HG03521 (cell line): ENCODE results near the gene PITX1.
"Not testable (repeated sequence)": the region's sequence is repeated elsewhere in the genome, so short reads cannot be mapped to it uniquely, and the experiment has no call there.

Experiments used
- ATAC-seq: cut with Tn5 transposase; IDR thresholded peaks from one replicate; pipeline ENCODE4 v1.9.1; 2021; ENCODE audit warnings: mild to moderate bottlenecking, moderate library complexity; ENCODE audit not compliant: unreplicated experiment

The PITX1 gene

GRCh38 chr5:135033901-135034235, at the start of gene PITX1:
Gene PITX1 (minus strand): TSS chr5:135034228. CDS start chr5:135033881, 347 bp downstream.
- ATAC-seq = no peak

GRCh38 chr5:135083334-135083733, 49.3 kb upstream of the PITX1 start:
- not testable (repeated sequence) for ATAC-seq

GRCh38 chr5:135081240-135081639, 47.2 kb upstream of the PITX1 start:
- no peak for ATAC-seq

DNA sequence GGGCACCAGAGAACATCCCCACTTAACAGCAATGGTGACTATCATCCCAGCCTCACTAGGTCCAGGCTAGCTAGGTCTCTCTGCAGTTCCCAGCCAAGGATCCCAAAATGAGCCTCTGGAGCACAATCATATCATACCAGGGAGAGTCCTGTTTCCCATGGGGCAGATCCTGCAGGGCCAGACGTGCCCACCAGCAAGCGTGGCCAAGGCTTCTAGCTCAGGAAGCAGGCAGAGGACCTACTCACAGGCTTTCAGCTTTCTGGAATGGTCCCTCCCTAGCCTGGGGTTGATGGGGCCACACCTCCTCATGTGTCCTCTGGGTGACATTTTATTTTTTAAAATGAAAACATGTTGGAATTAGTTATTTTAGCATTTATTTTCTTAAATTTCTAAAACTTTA, 45.7 kb upstream of the PITX1 start:
- no peak for ATAC-seq

- ATAC-seq = no peak
Measured at GRCh38 chr5:135079099-135079681, 45.2 kb upstream of the PITX1 start.

GRCh38 chr5:135076801-135077200, 42.8 kb upstream of the PITX1 start:
- no peak for ATAC-seq

DNA sequence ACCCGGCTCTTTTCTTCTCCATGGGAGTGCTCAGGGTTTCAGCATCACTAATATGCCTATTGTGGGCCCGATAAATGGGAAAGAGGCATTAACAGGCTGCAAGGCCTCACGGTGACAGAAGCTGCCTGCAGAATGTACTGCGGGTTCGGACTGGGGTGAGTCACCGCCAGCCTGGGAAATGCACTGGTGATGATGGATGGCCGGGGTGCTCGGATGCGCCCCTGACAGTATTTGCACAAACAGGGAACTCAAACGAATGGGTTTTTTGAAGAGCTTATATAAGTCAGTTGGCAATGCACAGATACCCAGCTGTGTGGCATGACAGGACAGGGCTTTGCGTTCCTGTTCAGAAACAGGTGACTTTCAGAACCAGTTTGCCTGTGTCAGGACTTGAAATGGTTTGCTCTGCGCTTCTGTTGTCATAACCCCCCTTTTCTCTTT, 42.0 kb upstream of the PITX1 start:
- no peak for ATAC-seq

GRCh38 chr5:135075621-135076020, 41.6 kb upstream of the PITX1 start:
- ATAC-seq = no peak

- ATAC-seq = no peak
Measured at GRCh38 chr5:135073761-135074345, 39.8 kb upstream of the PITX1 start.

GRCh38 chr5:135072387-135073281, 38.6 kb upstream of the PITX1 start:
- no peak for ATAC-seq

- ATAC-seq = no peak
Measured at GRCh38 chr5:135071311-135071710, 37.3 kb upstream of the PITX1 start.

- no peak for ATAC-seq
Measured at GRCh38 chr5:135069895-135070657, 36.0 kb upstream of the PITX1 start.

- no peak for ATAC-seq
Measured at GRCh38 chr5:135069016-135069770, 35.2 kb upstream of the PITX1 start.

DNA sequence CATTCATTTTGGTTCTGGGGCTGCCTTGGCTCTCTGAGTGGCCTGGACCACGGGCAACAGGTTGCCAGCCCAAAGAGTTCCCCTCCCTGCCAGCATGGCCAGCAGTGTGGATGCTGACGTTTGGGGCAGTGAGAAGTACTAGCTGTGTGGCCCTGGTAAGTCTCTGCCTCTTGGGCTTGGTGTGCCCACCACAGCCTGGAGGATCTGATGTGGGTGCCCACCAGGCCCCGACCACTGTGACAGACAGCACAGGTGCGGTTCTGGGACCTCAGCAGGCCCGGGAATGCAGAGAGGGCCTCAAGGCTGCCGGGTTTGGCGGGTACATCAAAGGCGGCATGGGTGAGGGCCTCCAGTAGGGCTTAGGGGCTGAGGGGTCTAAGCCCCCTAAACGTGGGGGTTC, 33.6 kb upstream of the PITX1 start:
- ATAC-seq = no peak

DNA sequence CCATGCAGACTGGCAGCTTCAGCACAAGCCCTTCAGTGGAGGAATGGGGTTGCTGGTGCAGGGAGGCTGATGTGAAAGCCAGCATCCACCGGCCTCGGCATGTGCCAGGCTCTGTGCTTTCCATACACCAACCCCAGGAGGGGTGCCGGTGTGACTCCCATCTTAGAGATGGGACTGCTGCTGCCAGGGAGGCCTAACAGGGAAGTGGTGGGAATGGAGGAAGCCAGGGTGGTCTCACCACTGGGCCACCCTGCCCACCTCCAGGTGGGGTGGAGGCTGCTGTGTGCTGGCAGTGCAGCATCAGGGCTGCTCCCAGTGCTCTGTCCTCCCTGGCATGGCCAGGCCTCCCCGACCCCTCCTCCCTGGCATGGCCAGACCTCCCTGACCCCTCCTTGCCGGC, 32.8 kb upstream of the PITX1 start:
- ATAC-seq = no peak

- ATAC-seq = no peak
Measured at GRCh38 chr5:135065306-135066265, 31.6 kb upstream of the PITX1 start.

- ATAC-seq = no peak
Measured at GRCh38 chr5:135064235-135064570, 30.2 kb upstream of the PITX1 start.

DNA sequence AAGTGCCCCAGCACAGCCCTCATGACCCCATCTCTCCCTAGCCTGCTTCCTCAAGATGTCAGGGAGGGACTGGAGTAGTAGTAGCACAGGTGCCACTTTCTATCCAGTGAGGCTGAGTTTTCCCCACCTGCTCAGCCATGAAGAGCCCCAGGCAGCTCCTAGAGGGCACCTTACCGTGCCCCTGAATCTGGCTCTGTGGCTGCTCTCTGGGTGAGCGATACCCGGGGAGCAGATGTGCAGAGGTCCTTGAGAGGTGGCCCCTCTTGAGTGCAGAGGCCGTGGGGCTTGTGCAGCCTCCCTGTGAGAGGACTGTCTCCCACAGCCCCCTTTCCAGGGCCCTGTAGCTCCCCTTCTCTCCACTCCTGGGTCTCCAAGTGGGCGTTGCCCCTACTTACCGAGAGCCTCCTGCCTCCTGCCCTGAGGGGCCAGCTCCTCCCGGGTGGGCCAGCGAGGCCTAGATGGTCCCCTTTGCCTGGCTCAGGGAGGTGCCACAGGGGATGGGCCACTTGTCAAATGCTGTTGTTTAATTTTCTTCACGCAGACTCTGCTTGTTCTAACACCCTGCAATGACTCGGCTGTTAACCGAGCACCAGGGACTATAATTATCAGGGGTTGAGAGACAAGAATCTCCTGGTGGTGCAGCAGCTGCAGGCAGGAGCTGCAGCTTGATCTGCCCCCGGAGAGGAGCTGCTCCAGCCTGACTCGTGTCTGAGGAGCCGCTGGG, 29.6 kb upstream of the PITX1 start:
- ATAC-seq = no peak

- no peak for ATAC-seq
Measured at GRCh38 chr5:135063056-135063445, 29.0 kb upstream of the PITX1 start.
